Right atrium auricular region (tissue), 2 donors: ENCODE results near the gene ABCC2. TPM values are rescaled to one million over a fixed set of nuclear protein-coding genes. Genes with fewer than 3 reads are reported as not detected.

Experiments
- DNase-seq: peaks from one replicate; pipeline ENCODE4 v3.0.0-alpha.2; 2019; ENCODE audit warnings: low spot score
- H3K27ac ChIP-seq, 2 donors: fragments of 200-600 bp; sonication (generic); 1 replicate in 1 of 2; 2 replicates in 1 of 2; pipeline ENCODE4 v1.5.1; 2016 to 2019
- H3K27me3 ChIP-seq, 2 donors: fragments of 200-600 bp; sonication (generic); one replicate each; pipeline versions ENCODE4 v1.5.1 to v1.6.0; 2017 to 2019
- H3K36me3 ChIP-seq: fragments of 200-600 bp; sonication (generic); one replicate; pipeline ENCODE4 v1.5.1; 2016
- H3K4me1 ChIP-seq, 2 donors: fragments of 200-600 bp; sonication (generic); one replicate each; pipeline versions ENCODE4 v1.5.1 to v1.6.0; 2017 to 2019
- H3K4me3 ChIP-seq, 2 donors: fragments of 200-600 bp; sonication (generic); 1 replicate in 1 of 2; 2 replicates in 1 of 2; pipeline ENCODE4 v1.5.1; 2017 to 2019; ENCODE audit warnings: mild to moderate bottlenecking in 1 of 2, moderate library complexity in 1 of 2
- H3K9me3 ChIP-seq, 2 donors: fragments of 200-600 bp; sonication (generic); one replicate each; pipeline ENCODE4 v1.5.1; 2019
- total RNA-seq, 2 donors: library from RNA; depleted of rRNA; stranded (reverse); fragments of >200 nt; gene quantifications; one replicate each; pipeline ENCODE4 v1.1.0, GENCODE V29; 2016
- TF ChIP-seq, protein P1 (sequence below), 2 donors: fragments of 200-600 bp; sonication (generic); IDR thresholded peaks; one replicate each; pipeline ENCODE4 v1.5.1; 2019; ENCODE audit warnings: antibody characterized with exemption in 2 of 2

ABCC2 gene
- total RNA-seq, 2 donors from 2014 or later: 0.15 to 0.28 TPM

DNA sequence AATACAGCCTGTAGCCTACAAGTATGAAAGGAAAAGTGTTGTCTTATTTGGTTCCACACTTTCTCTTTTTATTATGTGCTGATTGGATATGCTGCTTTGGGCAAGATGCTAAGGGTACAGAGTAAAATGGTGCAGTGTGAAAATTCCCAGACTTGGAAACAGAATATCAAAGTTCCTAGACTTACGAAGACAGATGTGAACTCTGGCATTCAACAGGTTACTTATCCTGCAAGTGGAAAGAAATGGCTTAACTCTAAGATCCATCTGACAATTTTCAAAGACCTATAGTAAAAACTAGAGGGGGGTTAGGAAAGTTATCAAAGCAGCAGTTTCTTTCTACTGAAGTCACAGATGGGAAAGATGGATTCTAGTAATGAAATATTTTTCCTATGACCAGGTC is 26.3 kb upstream of the ABCC2 start:
- no peak overlapping the region for H3K27ac ChIP-seq

DNA sequence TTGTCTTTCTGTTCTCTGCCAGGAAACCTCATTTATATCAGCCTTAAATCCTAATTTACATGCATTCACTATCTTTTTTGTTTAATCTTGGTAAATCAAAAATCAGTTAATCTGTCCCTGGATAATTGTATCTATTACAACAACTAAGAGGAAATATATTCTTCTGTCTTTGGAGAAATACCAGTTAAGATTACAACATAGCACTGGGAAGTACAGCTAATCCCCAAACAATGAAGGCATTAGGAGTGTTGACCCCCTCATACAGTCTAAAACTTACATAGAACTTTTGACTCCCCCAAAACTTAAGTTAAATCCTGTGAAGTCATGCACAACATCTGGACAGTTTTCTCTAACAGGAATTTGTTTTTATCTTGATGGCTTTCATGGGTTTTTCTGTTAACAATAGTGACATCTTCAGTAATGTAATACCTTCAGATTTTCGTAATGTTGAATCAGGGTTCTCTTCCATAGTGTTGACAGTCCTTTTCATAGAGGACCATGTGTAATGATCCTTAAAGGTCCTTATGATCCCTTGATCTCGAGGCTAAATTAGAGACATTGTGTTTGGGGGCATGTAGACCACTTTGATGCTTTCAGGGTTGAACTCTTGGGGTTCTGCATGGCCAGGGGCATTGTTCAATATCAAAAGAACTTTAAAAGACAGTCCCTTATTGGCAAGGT is 24.1 kb upstream of the ABCC2 start:
- no peaks in the 10 kb centered on the region for H3K9me3 ChIP-seq
- H3K4me1 ChIP-seq: no peaks in the 10 kb centered on the region
- H3K4me3 ChIP-seq: no peak overlapping the region
- DNase-seq: no peak
- H3K27me3 ChIP-seq: no peaks in the 10 kb centered on the region
- TF ChIP-seq, protein P1, sequence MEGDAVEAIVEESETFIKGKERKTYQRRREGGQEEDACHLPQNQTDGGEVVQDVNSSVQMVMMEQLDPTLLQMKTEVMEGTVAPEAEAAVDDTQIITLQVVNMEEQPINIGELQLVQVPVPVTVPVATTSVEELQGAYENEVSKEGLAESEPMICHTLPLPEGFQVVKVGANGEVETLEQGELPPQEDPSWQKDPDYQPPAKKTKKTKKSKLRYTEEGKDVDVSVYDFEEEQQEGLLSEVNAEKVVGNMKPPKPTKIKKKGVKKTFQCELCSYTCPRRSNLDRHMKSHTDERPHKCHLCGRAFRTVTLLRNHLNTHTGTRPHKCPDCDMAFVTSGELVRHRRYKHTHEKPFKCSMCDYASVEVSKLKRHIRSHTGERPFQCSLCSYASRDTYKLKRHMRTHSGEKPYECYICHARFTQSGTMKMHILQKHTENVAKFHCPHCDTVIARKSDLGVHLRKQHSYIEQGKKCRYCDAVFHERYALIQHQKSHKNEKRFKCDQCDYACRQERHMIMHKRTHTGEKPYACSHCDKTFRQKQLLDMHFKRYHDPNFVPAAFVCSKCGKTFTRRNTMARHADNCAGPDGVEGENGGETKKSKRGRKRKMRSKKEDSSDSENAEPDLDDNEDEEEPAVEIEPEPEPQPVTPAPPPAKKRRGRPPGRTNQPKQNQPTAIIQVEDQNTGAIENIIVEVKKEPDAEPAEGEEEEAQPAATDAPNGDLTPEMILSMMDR (IDR thresholded peaks at IDR 0.05): no peak
- no peak overlapping the region for H3K27ac ChIP-seq
- peaks cover 77% of the 10 kb centered on the region for H3K36me3 ChIP-seq

More for the DNA sequence above, 26.3 kb upstream of the ABCC2 start:
- Histone ChIP-seq H3K27me3 (no peaks in the 10 kb centered on the region), H3K4me3 (no peak overlapping the region), H3K9me3 (no peaks in the 10 kb centered on the region), H3K4me1 (no peaks in the 10 kb centered on the region), H3K36me3 (peaks cover 99% of the 10 kb centered on the region)
- TF ChIP-seq, protein P1 (IDR thresholded peaks at IDR 0.05): no peak
- no peak for DNase-seq

DNA sequence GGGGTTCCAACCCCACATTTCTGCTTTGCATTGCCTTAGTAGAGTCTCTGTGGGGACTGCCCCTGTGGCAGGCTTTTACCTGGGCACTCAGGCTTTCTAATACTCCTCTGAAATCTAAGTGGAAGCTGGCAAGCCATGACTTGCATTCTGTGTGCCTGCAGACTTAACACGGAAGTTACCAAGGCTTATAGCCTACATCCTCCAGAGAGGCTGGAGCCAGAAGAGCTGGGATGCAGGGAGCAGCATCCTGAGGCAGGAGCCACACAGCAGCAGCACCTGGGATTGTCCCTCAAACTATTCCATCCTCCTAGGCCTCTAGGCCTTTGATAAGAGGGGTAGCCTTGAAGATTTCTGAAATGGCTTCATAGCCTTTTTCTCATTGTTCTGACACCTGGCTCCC is 22.1 kb upstream of the ABCC2 start:
- Histone ChIP-seq H3K27me3 (no peaks in the 10 kb centered on the region), H3K27ac (no peak overlapping the region), H3K9me3 (no peaks in the 10 kb centered on the region), H3K36me3 (peaks cover 58% of the 10 kb centered on the region), H3K4me1 (no peaks in the 10 kb centered on the region), H3K4me3 (no peak overlapping the region)
- DNase-seq: no peak
- TF ChIP-seq, protein P1 (IDR thresholded peaks at IDR 0.05): no peak

DNA sequence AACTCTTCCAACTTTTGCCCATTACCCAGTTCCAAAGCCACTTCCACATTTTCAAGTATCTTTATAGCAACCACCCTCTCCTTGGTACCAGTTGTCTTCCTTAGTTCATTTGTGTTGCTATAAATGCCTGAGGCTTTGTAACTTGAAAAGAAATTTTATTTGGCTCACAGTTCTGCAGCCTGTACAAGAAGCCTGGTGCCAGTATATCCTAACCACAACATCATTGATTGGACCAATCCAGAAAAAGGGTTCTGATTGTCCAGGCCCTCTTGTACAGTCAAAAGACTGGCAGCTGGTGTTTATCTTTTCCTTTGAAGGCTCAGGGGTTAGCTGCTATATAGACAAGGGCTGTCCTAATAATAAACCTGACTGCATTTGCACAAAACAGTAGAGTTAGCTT is 21.1 kb upstream of the ABCC2 start:
- H3K9me3 ChIP-seq: no peaks in the 10 kb centered on the region
- no peak overlapping the region for H3K4me3 ChIP-seq
- H3K27ac ChIP-seq: no peak overlapping the region
- TF ChIP-seq, protein P1 (IDR thresholded peaks at IDR 0.05): no peak
- peaks cover 48% of the 10 kb centered on the region for H3K36me3 ChIP-seq
- H3K4me1 ChIP-seq: no peaks in the 10 kb centered on the region
- H3K27me3 ChIP-seq: no peaks in the 10 kb centered on the region
- no peak for DNase-seq

DNA sequence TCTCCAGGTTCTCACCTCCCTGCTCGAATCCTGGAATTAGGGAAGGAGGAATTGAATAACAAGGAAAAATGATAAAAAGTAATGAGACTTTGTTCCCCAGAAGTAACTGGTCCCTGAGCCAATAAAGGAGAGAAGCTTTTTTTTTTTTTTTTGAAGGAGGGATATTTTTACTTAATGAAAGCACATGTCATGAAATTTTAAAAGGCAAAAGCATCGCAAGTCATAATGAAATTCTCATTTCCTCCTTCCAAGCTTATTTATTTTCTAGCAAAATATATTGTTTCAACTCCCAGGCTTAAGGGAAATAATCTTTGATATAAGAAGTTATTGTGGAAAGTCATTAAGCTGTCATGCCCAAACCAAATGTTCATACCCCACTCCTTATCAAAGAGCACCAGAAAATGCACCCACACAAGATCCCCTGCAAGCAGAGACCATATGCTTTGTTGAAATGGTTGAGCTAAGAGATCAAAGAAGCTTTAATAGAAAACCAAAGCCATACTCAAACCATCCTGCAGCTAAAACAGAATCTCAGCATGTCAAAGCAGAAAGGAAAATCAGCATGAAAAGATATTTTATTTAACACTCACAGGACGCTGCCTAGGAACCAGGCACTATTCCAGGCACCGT is 16.7 kb upstream of the ABCC2 start:
- no peak for DNase-seq
- no peaks in the 10 kb centered on the region for H3K27me3 ChIP-seq
- TF ChIP-seq, protein P1 (IDR thresholded peaks at IDR 0.05): no peak
- H3K9me3 ChIP-seq: no peaks in the 10 kb centered on the region
- no peak overlapping the region for H3K27ac ChIP-seq
- peaks cover 4% of the 10 kb centered on the region for H3K36me3 ChIP-seq
- no peaks in the 10 kb centered on the region for H3K4me1 ChIP-seq
- H3K4me3 ChIP-seq: no peak overlapping the region
